SK-N-SH (cell line): ENCODE measurements around the gene CLMN. TPM values are rescaled to one million over a fixed set of nuclear protein-coding genes. Genes with fewer than 3 reads are reported as not detected.

Source experiments
- CTCF ChIA-PET: fragments of 300-600, 350-600 bp; formaldehyde crosslinking; extraction: SDS; loops from one replicate; lab custom pipeline; 2021; lab: Yijun Ruan, JAX
- POLR2A ChIA-PET: fragments of 350-600 bp; sonication (Branson Sonifier 250); formaldehyde crosslinking; extraction: SDS; loops from one replicate; lab custom pipeline; 2020; ENCODE audit warnings: antibody characterized with exemption, inconsistent platforms; lab: Yijun Ruan, JAX
- DNase-seq: peaks from one replicate; pipeline ENCODE4 v3.0.0; 2012
- H2AFZ ChIP-seq: fragments of 200-600 bp; sonication (generic); 2 replicates; pipeline ENCODE4 v1.8.1; 2016; ENCODE audit warnings: antibody characterized with exemption, mild to moderate bottlenecking, low read depth
- H3F3A ChIP-seq: fragments of 200-600 bp; sonication (generic); replicated peaks from 2 replicates; pipeline ENCODE3; 2016; ENCODE audit warnings: antibody characterized with exemption, mild to moderate bottlenecking; ENCODE audit not compliant: insufficient read depth
- H3K27ac ChIP-seq, 2 experiments: fragments of 200-500 bp in 1 of 2; fragments of 200-600 bp in 1 of 2; sonication (Bioruptor generic) in 1 of 2; sonication (generic), shearing (Covaris generic) in 1 of 2; 2 replicates each; pipeline versions ENCODE4 v1.5.1 to v1.6.1; 2014 to 2016; ENCODE audit warnings: low read depth in 2 of 2, inconsistent platforms in 1 of 2, low read length in 1 of 2, mild to moderate bottlenecking in 1 of 2, mixed read lengths in 1 of 2
- H3K27me3 ChIP-seq: fragments of 200-600 bp; sonication (generic), shearing (Covaris generic); 2 replicates; pipeline ENCODE4 v1.6.1; 2016; ENCODE audit warnings: mixed run types; ENCODE audit not compliant: insufficient read depth
- H3K36me3 ChIP-seq, 2 experiments: fragments of 200-500 bp in 1 of 2; fragments of 200-600 bp in 1 of 2; sonication (Bioruptor generic) in 1 of 2; sonication (generic) in 1 of 2; replicated peaks in 1 of 2; 2 replicates each; pipeline versions ENCODE3 to v1.5.1; 2014 to 2016; ENCODE audit warnings: low read length in 1 of 2, mild to moderate bottlenecking in 1 of 2; ENCODE audit not compliant: insufficient read depth in 2 of 2, control insufficient read depth in 1 of 2
- H3K4me1 ChIP-seq, 2 experiments: fragments of 200-500 bp in 1 of 2; fragments of 200-600 bp in 1 of 2; sonication (Bioruptor generic) in 1 of 2; sonication (generic), shearing (Covaris generic) in 1 of 2; 2 replicates each; pipeline versions ENCODE4 v1.5.1 to v1.6.1; 2014 to 2016; ENCODE audit warnings: low read depth in 1 of 2, low read length in 1 of 2, mixed run types in 1 of 2; ENCODE audit not compliant: insufficient read depth in 2 of 2, control insufficient read depth in 1 of 2
- H3K4me2 ChIP-seq: fragments of 200-600 bp; sonication (generic), shearing (Covaris generic); 2 replicates; pipeline ENCODE4 v1.6.1; 2017; ENCODE audit warnings: mixed run types
- H3K4me3 ChIP-seq, 2 experiments: fragments of 200-500 bp in 1 of 2; fragments of 200-600 bp in 1 of 2; sonication (Bioruptor generic) in 1 of 2; sonication (generic), shearing (Covaris generic) in 1 of 2; 2 replicates each; pipeline versions ENCODE4 v1.5.1 to v1.8.1; 2014 to 2016; ENCODE audit warnings: low read depth in 2 of 2, inconsistent platforms in 1 of 2, low read length in 1 of 2, mild to moderate bottlenecking in 1 of 2, mixed read lengths in 1 of 2, moderate library complexity in 1 of 2
- H3K79me2 ChIP-seq: fragments of 200-600 bp; sonication (generic); 2 replicates; pipeline ENCODE4 v1.8.1; 2017; ENCODE audit warnings: mild to moderate bottlenecking; ENCODE audit not compliant: insufficient read depth
- H3K9ac ChIP-seq: fragments of 200-600 bp; sonication (generic); 2 replicates; pipeline ENCODE4 v1.6.1; 2017; ENCODE audit warnings: mixed run types
- H3K9me2 ChIP-seq: fragments of 200-600 bp; sonication (generic); 2 replicates; pipeline ENCODE4 v1.6.1; 2017; ENCODE audit warnings: mixed run types
- H3K9me3 ChIP-seq: fragments of 200-600 bp; sonication (generic); 2 replicates; pipeline ENCODE4 v1.6.1; 2017; ENCODE audit warnings: mixed run types, mild to moderate bottlenecking, moderate library complexity
- H4K20me1 ChIP-seq: fragments of 200-600 bp; sonication (generic); 2 replicates; pipeline ENCODE4 v1.6.1; 2017; ENCODE audit warnings: mild to moderate bottlenecking, mixed run types; ENCODE audit not compliant: insufficient read depth
- ELF1 ChIP-seq: IDR thresholded peaks from 2 replicates; pipeline ENCODE4 v1.4.0; 2012
- FOXJ3 ChIP-seq: sonication (generic); formaldehyde crosslinking; IDR thresholded peaks from 2 replicates; pipeline ENCODE4 v1.5.1; 2020; ENCODE audit warnings: mild to moderate bottlenecking, missing genetic modification reagents
- JUND ChIP-seq: IDR thresholded peaks from 2 replicates; pipeline ENCODE4 v1.4.0; 2012
- MAX ChIP-seq: IDR thresholded peaks from 2 replicates; pipeline ENCODE4 v1.4.0; 2012; ENCODE audit warnings: low read depth
- MXI1 ChIP-seq: IDR thresholded peaks from 2 replicates; pipeline ENCODE4 v1.6.1; 2012; ENCODE audit warnings: mild to moderate bottlenecking, low read depth, low read length, improper control_type of control experiment
- RAD21 ChIP-seq: IDR thresholded peaks from 2 replicates; pipeline ENCODE4 v1.6.1; 2012; ENCODE audit warnings: mild to moderate bottlenecking, low read length
- TCF12 ChIP-seq: IDR thresholded peaks from 2 replicates; pipeline ENCODE4 v1.4.0; 2012
- WGBS: methylation state at CpG from one replicate; pipeline ENCODE4 v1.1.6; 2017; ENCODE audit warnings: low lambda C conversion rate; 5-methylcytosine and 5-hydroxymethylcytosine counted together
- polyA plus RNA-seq, 3 experiments: library from polyadenylated mRNA; depleted of rRNA; stranded (reverse); fragments of >200 nt; gene quantifications; 2 replicates each; pipeline ENCODE4 v1.2.3, GENCODE V29; 2012
- TF ChIP-seq, protein P1 (sequence below): fragments of 150-350 bp; IDR thresholded peaks from 2 replicates; pipeline ENCODE4 v1.6.1; 2017; ENCODE audit warnings: antibody characterized with exemption, low read length, low read depth, borderline replicate concordance

The CLMN gene
- polyA plus RNA-seq, 1 of the 3 experiments (the other 2 are of a cell fraction) = 1.4 TPM

DNA sequence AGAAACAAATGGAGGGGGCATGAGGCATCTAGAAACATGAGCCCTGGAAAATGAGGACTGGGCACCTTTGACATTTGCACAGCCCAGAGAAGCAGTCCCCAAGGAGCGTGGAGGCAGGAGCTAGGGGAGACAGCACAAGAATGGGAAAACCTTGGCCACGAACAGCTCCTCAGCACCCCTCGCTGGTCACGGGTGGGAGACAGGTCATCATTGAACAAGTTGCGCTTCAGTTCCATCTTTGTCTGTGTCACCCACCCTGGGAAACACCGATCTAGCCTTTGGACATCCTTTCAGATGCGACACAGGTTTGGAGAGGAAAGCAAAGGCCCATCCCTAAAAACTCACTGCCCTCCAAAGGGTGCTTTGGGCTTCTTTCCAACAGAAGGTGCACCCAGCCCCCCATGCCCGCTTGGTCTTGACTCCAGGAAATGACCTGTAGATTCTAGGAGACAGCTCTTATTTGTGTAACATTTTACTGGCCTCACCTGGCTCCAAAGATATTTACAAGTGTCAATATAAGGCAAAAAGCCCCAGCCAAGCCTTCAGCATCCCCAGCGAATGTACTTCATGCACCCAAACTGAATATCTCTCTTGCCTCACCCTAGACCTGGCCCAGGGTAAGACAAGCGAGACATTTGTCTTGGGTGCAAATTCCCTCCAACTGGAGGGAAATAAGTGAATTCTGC is 28.8 kb upstream of the CLMN start:
- Histone ChIP-seq H3K36me3 (no peaks in the 10 kb centered on the region), H3K4me2 (no peak overlapping the region), H3F3A (no peaks in the 10 kb centered on the region), H3K4me1 (no peaks in the 10 kb centered on the region), H3K9me3 (no peaks in the 10 kb centered on the region), H3K27me3 (no peaks in the 10 kb centered on the region), H3K79me2 (no peaks in the 10 kb centered on the region), H3K27ac (no peak overlapping the region), H3K4me3 (no peak overlapping the region), H3K9me2 (no peaks in the 10 kb centered on the region), H4K20me1 (no peaks in the 10 kb centered on the region), H3K9ac (no peak overlapping the region), H2AFZ (no peak overlapping the region)
- 63% methylated on average over 8 of the region's 10 CpGs for WGBS
- no peak for TF ChIP-seq MAX
- TF ChIP-seq RAD21 = peak; percentile 23; the same call in 1 of the 2 replicates
- POLR2A ChIA-PET = no interaction called here
- CTCF ChIA-PET = interaction anchor here (1.4 to 3.3 kb wide), 3 partner anchors 13 to 84 kb away, joined by 3 to 12 read pairs (median 8); no protein-coding TSS in a partner anchor
- no peak for DNase-seq

- Histone ChIP-seq H3K9me3 (no peaks in the 10 kb centered on the region), H3K4me1 (no peaks in the 10 kb centered on the region), H3K27ac (no peak overlapping the region), H3K4me2 (no peak overlapping the region), H3K9me2 (no peaks in the 10 kb centered on the region), H3K79me2 (no peaks in the 10 kb centered on the region), H3K27me3 (no peaks in the 10 kb centered on the region), H3K9ac (no peak overlapping the region), H3K36me3 (no peaks in the 10 kb centered on the region), H3F3A (no peaks in the 10 kb centered on the region), H4K20me1 (no peaks in the 10 kb centered on the region), H2AFZ (no peak overlapping the region), H3K4me3 (no peak overlapping the region)
- POLR2A ChIA-PET = no interaction called here
- CTCF ChIA-PET = interaction anchor here (0.9 kb wide), 1 partner anchor 15 kb away, joined by 3 read pairs; no protein-coding TSS in a partner anchor
- TF ChIP-seq FOXJ3 = no peak
- TF ChIP-seq JUND = no peak
- TF ChIP-seq TCF12 = no peak
- DNase-seq = no peak
- WGBS = 100% methylated on average over 1 of the region's 1 CpG
These were observed 27.1 kb upstream of the CLMN start for GRCh38 chr14:95346820-95347219.

GRCh38 chr14:95346266-95346665 is 26.6 kb upstream of the CLMN start:
- DNase-seq = no peak
- Histone ChIP-seq H3K4me2 (no peak overlapping the region), H3K4me1 (no peaks in the 10 kb centered on the region), H3K36me3 (no peaks in the 10 kb centered on the region), H3F3A (no peaks in the 10 kb centered on the region), H2AFZ (no peak overlapping the region), H3K27me3 (no peaks in the 10 kb centered on the region), H3K79me2 (no peaks in the 10 kb centered on the region), H3K4me3 (no peak overlapping the region), H3K9me2 (no peaks in the 10 kb centered on the region), H4K20me1 (no peaks in the 10 kb centered on the region), H3K9me3 (no peaks in the 10 kb centered on the region), H3K27ac (no peak overlapping the region), H3K9ac (no peak overlapping the region)
- ChIA-PET CTCF (interaction anchor here (0.9 kb wide), 1 partner anchor 15 kb away, joined by 3 read pairs; no protein-coding TSS in a partner anchor), POLR2A (no interaction called here)
- TF ChIP-seq ELF1 = no peak
- TF ChIP-seq TCF12 = no peak
- no peak for TF ChIP-seq FOXJ3
- no peak for TF ChIP-seq MXI1
- TF ChIP-seq, protein P1, sequence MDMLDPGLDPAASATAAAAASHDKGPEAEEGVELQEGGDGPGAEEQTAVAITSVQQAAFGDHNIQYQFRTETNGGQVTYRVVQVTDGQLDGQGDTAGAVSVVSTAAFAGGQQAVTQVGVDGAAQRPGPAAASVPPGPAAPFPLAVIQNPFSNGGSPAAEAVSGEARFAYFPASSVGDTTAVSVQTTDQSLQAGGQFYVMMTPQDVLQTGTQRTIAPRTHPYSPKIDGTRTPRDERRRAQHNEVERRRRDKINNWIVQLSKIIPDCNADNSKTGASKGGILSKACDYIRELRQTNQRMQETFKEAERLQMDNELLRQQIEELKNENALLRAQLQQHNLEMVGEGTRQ = no peak
- 87% methylated on average over 8 of the region's 8 CpGs for WGBS
